ENCODE measurements around the gene RIMBP2.

Gene RIMBP2

DNA sequence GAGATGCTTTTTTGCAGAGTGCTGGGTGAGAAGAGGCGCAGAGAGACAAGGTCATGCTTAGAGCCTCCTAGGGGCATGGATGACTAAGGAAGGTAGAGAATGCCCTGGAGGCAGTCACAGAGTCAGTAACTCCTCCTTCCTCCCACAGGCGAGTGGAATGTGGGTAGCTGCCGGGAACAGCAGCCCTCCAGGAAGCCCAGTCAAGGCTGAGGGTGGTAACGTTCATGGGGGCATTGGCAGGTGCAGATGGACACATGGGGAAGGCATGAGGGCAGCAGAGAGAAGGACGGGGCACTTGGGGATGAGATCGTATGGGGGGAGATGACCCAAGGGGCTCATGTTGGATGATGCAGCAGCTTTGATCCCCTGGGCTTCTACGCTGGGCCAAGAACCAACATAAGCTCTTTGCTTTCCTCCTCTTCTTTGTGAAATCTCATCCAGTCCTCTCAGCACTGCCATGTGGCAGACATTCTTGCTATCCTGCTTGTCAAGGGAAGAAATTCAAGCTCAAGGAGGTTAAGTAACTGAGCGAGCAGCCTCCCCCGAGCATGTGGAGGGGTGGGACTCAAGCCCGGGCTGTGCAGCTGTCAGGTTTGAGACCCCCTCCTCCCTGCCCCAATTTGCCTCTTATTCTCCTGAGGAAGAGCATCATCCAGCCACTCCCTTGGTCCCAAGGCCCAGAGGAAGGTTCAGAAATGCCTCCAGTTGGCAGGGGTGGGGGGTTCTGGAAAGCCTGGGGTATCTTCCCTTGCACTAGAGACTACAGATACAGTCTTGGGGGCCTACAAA is 190.5 kb downstream of the RIMBP2 start:
- no peak for DNase-seq

GRCh38 chr12:130524759-130525158 is 191.3 kb downstream of the RIMBP2 start:
- no peak for DNase-seq

- no peak for DNase-seq
Observed at GRCh38 chr12:130523863-130524614, 192.1 kb downstream of the RIMBP2 start.

- DNase-seq = no peak
Observed at GRCh38 chr12:130523208-130523607, 192.9 kb downstream of the RIMBP2 start.

DNA sequence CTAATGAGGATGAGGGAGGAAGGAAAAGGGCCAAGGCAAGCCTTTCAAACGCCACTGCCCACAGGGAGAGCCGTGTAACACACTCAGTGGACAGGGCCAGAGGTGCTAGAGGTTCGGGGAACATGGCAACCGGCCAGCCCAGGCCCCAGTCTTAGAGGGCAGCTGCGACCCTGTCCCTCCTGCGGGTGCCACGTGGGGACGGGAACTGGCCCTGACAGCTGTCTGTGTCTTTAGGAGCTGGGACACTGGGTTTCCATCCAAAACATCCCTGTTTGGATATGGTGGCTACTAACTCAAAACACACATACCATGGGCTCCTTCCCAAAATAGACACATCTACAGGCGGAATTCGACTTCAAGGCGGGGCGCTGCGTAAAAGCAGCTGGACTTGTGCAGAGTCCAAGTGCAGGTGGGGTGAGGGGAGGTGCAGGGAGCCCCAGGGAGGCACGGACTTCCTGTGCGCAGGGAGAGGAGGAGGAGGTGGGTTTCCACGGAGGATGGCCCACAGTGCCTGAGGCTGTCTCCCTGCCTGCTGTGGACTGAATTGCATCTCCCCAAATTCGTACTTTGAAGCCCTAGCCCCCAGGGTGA is 193.8 kb downstream of the RIMBP2 start:
- DNase-seq = no peak

- DNase-seq = no peak
Observed at GRCh38 chr12:130521375-130522124, 194.5 kb downstream of the RIMBP2 start.

GRCh38 chr12:130520784-130521183 is 195.3 kb downstream of the RIMBP2 start:
- DNase-seq = no peak

DNA sequence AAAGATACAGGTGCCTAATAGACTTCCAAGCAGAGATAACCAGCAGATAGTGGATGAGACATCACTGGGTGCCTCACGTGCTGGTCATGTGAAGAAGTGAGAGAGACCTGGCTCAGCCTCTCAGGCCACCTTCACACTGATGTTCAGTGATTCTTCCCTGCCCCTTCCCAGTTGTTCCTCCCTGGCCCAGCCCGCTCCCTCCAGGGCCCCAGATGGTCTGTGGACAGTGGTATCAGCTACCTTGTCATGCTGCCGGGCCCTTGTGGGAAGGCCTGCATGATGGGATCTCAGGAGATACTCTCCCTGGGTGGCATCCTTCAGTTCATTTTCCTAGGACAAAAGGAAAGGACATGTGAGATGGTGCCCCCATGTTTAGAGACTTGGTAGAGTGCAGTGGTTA is 198.5 kb downstream of the RIMBP2 start:
- DNase-seq = no peak

DNA sequence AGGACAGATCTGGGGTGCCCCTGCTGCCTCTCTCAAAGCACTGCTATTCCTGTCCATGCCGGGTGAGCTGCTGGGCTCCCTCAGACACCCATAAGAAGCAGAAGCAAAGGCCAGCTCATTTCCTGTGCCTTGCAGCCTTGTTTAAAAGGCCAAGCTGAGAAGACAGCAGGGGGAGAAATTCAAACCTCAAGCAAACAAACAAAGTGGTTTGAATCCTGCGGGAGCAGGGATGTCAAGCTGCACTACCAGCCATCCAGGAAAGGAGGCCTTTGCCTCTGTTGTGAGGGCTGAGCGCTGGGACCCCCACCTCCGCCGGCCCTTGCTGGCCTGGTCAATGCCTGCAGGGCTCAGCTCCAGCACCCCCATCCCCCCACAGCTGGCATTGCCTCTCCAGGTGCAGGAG is 201.9 kb downstream of the RIMBP2 start:
- DNase-seq = no peak

- DNase-seq = no peak
Observed at GRCh38 chr12:130513556-130513955, 202.5 kb downstream of the RIMBP2 start.

GRCh38 chr12:130511285-130511684 is 204.8 kb downstream of the RIMBP2 start:
- no peak for DNase-seq

DNA sequence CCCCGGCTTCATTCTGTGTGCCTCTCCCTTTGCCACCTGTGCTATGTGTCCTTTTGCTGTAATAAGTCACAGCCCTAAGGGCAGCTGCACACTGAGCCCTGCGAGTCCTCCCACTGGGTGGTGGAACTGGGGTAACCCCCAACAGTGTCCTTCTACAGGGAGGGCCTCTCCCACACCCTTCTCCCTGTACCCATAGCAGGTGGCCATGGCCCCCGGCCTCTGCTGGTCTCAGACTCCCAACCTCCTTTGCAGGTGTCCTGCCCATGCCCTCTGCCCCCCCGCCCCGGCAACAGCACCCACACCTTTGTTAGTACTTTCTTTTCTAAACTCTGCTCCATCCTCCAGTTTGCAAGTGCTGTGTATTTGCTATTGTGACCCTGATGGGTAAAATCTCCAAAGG is 206.6 kb downstream of the RIMBP2 start:
- no peak for DNase-seq

- DNase-seq = no peak
Observed at GRCh38 chr12:130508847-130509246, 207.3 kb downstream of the RIMBP2 start.

DNA sequence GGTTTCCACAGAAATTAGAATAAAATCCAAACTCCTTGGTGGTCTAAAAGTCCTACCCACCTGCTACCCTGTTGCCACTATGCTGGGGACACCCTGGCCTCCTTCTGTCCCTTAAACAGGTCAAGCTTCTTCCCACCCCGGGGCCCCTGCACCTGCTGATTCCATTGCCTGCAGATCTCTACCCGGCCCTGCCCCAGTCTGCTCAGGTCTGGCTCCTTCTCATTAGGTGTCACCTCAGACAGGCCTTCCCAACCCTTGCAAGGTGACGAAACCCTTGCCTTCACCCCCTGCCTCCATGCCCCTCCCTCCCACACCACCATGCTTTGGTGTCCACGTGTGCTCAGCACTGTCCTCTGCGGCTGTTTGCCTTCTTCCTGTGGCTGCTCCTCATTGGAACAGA is 207.8 kb downstream of the RIMBP2 start:
- no peak for DNase-seq

DNA sequence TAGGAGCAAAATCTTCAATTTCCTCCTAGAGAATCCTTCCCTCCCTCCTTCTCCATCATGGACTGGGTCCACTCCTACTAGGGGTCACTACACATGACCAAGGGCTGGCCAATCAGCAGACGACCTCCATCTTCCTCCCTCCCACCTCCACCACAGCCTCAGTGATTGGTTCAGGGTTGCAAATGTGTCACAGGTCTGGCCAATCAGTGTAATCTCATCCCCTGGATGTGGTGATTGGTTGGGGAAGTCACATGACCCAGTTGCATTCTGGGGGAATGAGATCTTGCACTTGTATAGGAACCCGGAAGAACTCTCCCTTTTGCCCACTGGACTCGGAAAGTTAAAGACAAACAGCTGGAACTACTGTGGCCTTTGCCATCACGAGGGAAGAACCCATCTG is 209.3 kb downstream of the RIMBP2 start:
- DNase-seq = no peak

DNA sequence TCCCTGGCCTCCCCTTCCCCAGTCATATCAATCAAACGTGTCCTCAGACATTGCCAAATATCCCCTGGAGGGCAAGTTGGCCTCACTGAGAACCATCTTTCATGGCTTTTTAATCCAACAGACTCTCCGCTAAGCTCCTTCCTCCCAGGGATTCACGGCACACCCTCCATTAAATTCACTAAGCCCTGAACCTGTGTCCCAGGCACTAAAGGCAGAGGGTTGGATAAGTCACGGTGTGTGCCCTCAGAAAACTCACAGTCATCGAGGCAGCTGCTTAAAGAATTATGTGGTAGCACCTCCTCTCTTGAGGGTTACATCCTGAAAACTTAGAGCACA is 211.3 kb downstream of the RIMBP2 start:
- DNase-seq = no peak

GRCh38 chr12:130504110-130504839 is 211.8 kb downstream of the RIMBP2 start:
- no peak for DNase-seq

GRCh38 chr12:130501821-130502220 is 214.3 kb downstream of the RIMBP2 start:
- DNase-seq = no peak

DNA sequence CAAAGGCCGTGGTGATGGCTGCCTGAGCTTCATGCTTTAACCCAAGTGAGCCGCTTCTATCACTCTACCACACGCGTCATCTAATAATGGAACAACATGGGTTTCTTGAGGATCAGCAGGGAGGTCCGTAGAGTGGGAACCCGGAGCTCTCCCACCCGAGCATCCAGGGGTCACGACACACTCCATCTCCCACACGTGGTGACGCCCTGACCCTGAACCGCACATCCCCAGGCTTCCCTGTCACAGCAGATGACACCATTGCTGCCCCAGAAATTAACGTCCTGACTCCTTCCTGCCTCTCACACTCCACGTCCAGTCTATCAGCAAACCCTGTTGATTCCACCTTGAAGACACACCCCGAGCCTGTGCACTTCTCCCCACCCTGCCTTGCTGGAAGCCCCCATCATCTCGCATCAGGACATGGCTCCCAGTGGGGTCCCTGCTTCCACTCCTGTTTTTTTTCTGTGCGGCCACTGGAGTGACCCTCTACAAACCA is 215.2 kb downstream of the RIMBP2 start:
- no peak for DNase-seq

DNA sequence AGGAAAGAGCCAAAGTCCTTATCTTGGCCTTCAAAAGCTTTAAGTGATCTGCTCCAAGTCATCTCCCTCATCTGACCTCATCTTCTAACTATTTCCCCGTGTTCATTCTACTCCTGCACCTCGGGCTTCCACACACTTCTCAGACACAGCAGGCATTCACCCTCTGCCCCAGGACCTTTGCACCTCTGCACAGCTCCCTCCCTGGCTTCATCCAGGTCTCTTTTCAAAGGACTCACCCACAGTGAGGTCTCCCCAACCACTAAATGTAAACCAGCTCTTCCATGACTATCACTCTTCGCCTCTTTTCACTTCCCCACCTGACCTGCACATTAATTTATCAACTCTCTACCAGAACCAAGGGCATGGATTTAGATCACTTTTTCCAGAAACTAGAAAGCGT is 216.6 kb downstream of the RIMBP2 start:
- DNase-seq = no peak

GRCh38 chr12:130498589-130499385 is 217.3 kb downstream of the RIMBP2 start:
- DNase-seq = no peak

GRCh38 chr12:130497991-130498390 is 218.1 kb downstream of the RIMBP2 start:
- DNase-seq = no peak
